ENCODE results near the gene UNK.
"Not testable (repeated sequence)": the region's sequence is repeated elsewhere in the genome, so short reads cannot be mapped to it uniquely, and the experiment has no call there.

The UNK gene

GRCh38 chr17:75839942-75840798 lies 55.6 kb downstream of the UNK start:
- DNase-seq: no peak

- no peak for DNase-seq
Observed at GRCh38 chr17:75840799-75841164, 56.2 kb downstream of the UNK start.

GRCh38 chr17:75842411-75842810 lies 57.8 kb downstream of the UNK start:
- no peak for DNase-seq

GRCh38 chr17:75842963-75843576 lies 58.5 kb downstream of the UNK start:
- DNase-seq: no peak

- no peak for DNase-seq
Observed at GRCh38 chr17:75843577-75844529, 59.2 kb downstream of the UNK start, which contains the start of gene UNC13D. Gene UNC13D, minus strand, starts transcription at chr17:75844404. Its CDS starts 67 bp downstream, at chr17:75844337.

- no peak for DNase-seq
Observed at GRCh38 chr17:75844530-75845057, 60.0 kb downstream of the UNK start.

- peak; percentile 56 for DNase-seq
Observed at GRCh38 chr17:75845058-75845711, 60.6 kb downstream of the UNK start.

GRCh38 chr17:75845933-75846691 lies 61.5 kb downstream of the UNK start:
- no peak for DNase-seq

GRCh38 chr17:75846692-75847613 lies 62.3 kb downstream of the UNK start:
- no peak for DNase-seq

GRCh38 chr17:75847614-75848522 lies 63.3 kb downstream of the UNK start:
- no peak for DNase-seq

- DNase-seq: no peak
Observed at GRCh38 chr17:75848523-75849278, 64.1 kb downstream of the UNK start.

- no peak for DNase-seq
Observed at GRCh38 chr17:75849279-75849646, 64.7 kb downstream of the UNK start.

GRCh38 chr17:75849724-75850123 lies 65.1 kb downstream of the UNK start:
- no peak for DNase-seq

- no peak for DNase-seq
Observed at GRCh38 chr17:75850928-75851692, 66.5 kb downstream of the UNK start.

GRCh38 chr17:75851693-75851991 lies 67.0 kb downstream of the UNK start:
- not testable (repeated sequence) for DNase-seq

- DNase-seq: peak; percentile 14
Observed at GRCh38 chr17:75853433-75853832, 68.8 kb downstream of the UNK start.

- DNase-seq: peak; percentile 68
Observed at GRCh38 chr17:75854101-75854748, 69.6 kb downstream of the UNK start.

Measured in HCEC 1CT (cell line).